T-helper 2 cell treated with Interferon-gamma antibody and Interleukin-4, amounts not matched to agents 100 ng/mL and 5 ng/mL, for 36 hours (primary cell): ENCODE measurements around the gene ZNF497. TPM values are rescaled to one million over a fixed set of nuclear protein-coding genes. Genes with fewer than 3 reads are reported as not detected.

Experiments
- intact Hi-C: fragments of 100-400 bp; cut with micrococcal nuclease; formaldehyde crosslinking; loops from one replicate; pipeline ENCODE4 v1.15.1; 2023
- total RNA-seq: library from RNA; stranded (reverse); gene quantifications from 2 replicates; pipeline ENCODE4 v1.2.3, GENCODE V29; 2022

ZNF497 gene
- total RNA-seq, 1 donor from 2014 or later: 0.73 TPM

DNA sequence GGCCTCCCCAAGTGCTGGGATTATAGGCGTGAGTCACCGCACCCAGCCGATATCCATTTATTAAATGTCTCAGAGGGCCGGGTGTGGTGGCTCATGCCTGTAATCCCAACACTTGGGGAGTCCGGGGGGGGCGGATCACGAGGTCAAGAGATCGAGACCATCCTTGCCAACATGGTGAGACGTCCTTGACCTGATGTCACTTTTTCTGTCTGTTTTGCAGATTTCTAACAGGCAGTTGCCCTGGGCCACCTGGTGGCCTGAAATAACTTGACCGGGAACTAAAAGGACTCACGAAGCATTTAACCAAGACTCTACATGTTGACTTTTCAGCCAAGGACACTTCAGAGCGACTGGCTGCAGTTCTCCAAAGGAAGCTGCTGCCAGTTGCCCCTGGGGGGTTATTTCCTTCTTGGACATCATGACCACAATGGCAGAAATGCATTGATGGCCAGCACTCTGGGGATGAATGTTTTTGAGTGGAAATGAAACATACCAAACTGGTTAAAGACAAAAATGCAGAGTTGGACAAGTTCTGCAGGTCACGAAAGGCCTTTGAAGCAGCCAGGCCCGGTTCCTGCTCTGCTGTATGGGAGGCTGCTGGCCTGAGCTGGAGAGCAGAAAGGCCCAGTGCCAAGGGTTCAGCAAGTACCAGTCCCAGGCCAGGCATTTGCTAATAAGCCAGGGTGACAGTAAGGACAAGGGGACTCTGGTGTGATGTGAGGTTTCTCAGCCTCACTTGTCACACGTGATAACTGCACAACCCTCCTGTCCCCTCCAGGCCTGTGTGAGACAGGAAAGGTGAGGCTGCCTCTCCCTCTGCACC is 10.0 kb upstream of the ZNF497 start:
- intact Hi-C loops: no loop called here

GRCh38 chr19:58368561-58369360 is 6.2 kb upstream of the ZNF497 start:
- intact Hi-C loops: no loop called here

DNA sequence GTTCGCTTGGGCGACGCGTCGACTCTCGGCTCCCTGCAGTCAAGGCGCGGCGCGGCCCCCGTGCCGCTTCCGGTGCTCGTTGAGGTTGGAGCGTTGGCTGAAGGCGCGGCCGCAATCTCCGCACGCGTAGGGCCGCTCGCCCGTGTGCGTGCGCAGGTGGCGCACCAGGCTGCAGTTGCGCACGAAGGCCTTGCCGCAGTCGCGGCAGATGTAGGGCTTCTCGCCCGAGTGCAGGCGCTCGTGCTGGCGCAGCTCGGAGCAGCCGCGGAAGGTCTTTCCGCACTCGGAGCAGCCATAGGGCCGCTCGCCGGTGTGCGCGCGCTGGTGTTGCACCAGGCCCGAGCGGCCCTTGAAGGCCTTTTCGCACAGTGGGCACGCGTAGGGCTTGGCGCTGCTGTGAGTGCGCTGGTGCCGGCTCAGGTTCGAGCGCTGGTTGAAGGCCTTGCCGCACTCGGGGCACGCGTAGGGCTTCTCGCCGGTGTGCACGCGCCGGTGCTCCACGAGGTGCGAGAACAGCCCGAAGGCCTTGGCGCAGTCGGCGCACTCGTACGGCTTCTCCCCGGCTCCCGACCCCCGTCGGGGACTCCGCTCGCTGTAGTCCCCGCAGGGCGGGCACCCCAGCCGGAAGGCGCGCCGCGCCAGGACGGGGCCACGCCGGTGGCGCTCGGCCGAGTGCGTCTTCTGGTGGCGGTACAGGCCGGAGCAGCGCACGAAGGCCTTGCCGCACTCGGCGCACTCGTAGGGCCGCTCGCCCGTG is 5.3 kb upstream of the ZNF497 start:
- intact Hi-C loops: no loop called here

DNA sequence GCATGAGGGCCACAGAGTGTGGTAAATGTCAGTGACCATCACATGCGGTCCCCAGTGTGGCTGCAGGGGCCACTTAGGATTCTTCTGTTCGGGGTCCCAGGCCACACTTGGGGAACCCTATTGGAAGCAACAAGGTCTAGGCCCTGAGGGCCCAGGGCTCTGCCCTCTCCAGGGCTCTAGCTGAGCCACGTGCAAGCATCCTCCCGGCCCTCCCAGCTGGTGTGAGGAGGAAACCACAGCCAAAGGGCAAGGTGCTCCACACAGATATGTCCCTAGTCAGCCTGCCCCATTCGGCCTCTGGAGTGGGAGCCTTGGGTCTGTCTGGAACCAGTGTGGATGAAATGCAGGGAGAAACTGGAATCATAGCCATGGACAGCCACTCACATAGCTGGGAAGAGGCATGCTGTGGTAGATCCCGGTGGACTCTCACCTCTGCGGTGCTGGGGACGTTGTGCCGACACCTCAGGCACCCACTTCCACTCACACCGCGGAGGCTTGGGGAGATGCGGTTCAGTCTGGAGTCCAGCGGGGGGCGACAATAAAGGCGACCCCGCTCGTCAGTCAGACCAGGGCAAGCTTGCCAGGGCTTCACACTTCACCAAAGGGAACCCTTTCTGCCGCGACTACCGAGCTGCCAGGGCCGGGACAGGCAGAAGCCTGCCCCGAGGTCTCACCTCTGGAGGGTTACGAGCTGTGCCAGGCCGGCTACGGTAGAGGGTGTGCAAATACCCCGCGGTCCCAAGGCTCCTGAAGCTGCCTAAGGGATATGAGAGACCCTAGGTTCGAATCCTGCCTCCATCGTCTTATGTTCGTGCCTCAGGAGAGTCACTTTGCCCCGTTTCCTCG is 4.3 kb upstream of the ZNF497 start:
- intact Hi-C loops: no loop called here

- intact Hi-C loops: no loop called here
Observed at GRCh38 chr19:58364146-58364545, 1.6 kb upstream of the ZNF497 start.

DNA sequence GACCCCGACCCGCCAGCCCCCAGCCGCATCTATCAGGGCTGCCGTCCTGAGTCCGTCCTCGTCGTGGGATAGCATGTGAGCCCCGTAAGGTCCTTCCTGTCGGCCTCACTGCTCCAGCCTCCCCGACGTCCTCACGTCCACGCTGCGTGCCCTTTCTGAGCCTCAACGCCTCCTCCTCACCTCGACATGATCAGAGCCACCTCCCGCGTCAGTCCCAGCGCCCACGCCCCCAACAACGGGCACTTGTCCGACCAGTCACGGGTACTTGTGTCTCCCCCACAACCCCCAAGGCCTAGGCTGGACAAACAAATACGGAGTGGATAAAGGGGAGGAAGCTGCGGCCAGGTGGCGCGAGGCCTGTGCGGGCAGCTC is 665 bp downstream of the ZNF497 start:
- intact Hi-C loops: loop anchor here (1.0 kb wide), 8 partner anchors 15 to 105 kb away; partner anchors contain the start of genes ERVK3-1, RPS5, ZNF324 and ZNF584

DNA sequence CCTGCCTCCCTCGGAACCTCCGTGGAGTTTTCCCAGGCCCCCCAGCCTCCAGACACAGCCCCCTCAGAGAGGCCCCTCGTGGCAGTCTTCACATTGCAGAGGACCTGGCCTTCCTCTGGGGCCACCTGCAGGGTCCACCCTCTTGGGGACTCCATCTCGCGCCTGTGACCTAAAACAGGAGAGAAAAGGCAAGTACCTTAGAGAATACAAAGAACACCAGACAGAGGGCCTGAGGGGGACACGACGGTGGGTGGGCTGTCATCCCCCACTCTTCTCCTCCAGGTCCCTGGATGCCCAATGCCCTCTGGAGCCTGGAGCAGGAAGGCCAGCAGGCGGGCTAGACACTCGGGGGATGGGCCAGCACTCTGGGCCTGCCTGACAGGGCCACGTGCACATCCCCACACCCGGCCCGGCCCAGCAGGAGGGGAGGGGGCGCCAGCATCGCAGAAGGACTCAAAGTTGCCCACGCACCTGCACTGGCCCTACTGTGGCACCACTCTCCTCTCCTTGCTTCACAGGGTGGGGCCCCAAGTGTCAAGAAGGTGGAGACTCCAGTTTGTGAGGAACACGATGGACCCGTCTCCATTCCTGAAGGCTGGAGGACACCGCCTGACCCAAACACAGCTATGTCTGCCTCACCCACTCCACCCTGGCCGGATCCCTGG is 4.9 kb downstream of the ZNF497 start:
- intact Hi-C loops: no loop called here

- intact Hi-C loops: no loop called here
Observed at GRCh38 chr19:58356766-58357480, 5.6 kb downstream of the ZNF497 start.

GRCh38 chr19:58355908-58356765 is 6.4 kb downstream of the ZNF497 start:
- intact Hi-C loops: no loop called here

- intact Hi-C loops: no loop called here
Observed at GRCh38 chr19:58355215-58355796, 7.2 kb downstream of the ZNF497 start.

DNA sequence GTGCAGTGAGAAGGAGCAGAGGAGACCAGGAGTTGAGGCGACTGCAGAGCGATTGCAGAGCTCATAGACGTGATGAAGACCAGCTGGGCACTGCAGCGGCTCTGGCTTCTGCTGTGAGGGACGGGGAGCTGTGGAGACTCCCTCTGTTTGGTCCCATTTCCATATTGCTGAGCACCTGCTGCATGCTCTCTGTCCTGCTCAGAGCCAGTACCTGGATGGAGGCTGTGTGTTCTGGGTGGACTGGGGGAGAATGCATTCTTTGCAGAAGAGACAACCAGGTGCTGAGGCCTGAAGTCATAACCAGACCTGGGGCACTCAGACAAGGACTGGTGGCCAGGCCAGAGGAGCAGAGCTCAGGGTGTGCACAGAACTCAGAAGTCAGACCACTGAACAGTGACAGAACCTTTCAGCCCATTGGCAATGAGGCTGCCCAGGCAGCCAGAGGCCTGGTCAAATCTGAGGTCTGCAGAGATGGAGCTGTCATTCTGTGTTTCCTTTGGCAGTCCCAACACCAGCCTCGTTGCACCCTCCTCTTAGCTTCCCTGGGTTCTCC is 8.0 kb downstream of the ZNF497 start:
- intact Hi-C loops: no loop called here

- intact Hi-C loops: no loop called here
Observed at GRCh38 chr19:58353717-58354477, 8.7 kb downstream of the ZNF497 start.

GRCh38 chr19:58352760-58353671 is 9.5 kb downstream of the ZNF497 start, which contains the start of gene A1BG:
Gene A1BG (minus strand): TSS chr19:58353492. CDS start chr19:58353437, 55 bp downstream.
- intact Hi-C loops: no loop called here

- intact Hi-C loops: no loop called here
Observed at GRCh38 chr19:58351990-58352755, 10.4 kb downstream of the ZNF497 start.

DNA sequence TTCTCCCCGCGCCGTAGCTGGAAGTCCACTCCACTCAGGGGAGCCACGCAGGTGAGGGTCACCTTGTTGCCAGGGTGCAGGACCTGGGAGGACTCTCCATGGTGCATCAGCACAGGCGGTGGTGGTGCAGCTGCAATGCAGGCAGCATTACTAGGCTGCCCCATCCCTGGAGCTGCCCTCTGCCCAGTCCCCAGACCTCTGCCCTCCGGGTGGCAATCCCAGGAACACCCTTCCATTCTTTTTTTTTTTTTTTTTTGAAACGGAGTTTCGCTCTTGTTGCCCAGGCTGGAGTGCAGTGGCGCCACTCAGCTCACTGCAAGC is 11.0 kb downstream of the ZNF497 start:
- intact Hi-C loops: no loop called here
